OCI-M2 (cell line): ENCODE results near the gene CEP120.
"Not testable (repeated sequence)": the region's sequence is repeated elsewhere in the genome, so short reads cannot be mapped to it uniquely, and the experiment has no call there.

Source experiments
- DNase-seq: peaks from one replicate; lab custom pipeline; 2025; ENCODE audit not compliant: unreplicated experiment; lab: John Stamatoyannopoulos, UW

CEP120 gene

GRCh38 chr5:123391009-123391408 lies 32.2 kb downstream of the CEP120 start:
- no peak for DNase-seq

DNA sequence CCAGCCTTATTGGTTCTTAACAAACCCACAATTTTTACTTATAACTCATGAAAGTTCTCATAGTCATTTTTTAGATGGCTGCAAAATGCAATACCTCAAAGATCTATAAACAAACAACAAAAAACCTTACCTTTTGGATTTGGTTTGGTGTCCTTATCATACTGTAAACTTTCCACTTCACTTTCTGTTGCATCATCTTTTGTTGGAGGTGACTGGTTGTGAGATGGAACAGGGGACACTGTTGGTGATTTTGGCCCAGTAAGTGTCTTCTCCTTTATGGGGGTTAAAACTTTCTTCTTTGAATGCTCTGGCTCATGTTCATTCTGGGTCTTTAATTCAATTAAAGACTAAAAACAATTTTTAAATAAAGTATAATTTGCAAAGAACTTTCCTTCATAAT lies 33.4 kb downstream of the CEP120 start:
- no peak for DNase-seq

GRCh38 chr5:123387313-123387712 lies 35.9 kb downstream of the CEP120 start:
- no peak for DNase-seq

- DNase-seq = no peak
Observed at GRCh38 chr5:123382252-123382651, 41.0 kb downstream of the CEP120 start.

GRCh38 chr5:123371575-123372179 lies 51.5 kb downstream of the CEP120 start:
- no peak for DNase-seq

DNA sequence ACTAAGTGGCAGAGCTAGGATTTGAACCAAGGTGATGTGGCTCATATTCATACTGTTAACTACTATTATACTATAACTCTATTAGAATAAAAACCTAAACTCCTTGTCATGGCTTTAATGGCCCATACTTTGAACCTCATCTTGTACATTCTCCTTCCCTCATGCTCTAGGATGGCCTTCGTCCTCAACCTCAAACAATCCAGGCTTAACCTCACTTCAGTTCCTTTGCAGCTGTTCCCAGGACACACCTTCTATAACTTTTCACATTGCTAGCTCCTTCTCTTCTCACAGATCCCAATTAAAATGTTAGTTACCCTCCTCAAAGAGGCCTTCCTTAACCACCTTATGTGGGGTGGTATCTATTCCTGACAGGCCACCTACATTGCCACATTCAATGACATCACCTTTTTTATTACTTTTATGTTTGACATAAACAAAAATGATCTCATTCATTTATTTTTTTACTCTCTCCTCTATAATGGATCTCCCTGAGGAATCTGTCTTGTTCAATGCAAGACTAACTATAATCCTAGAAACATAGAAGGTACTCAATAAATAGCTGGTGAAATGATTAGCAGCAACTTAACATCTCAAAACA lies 53.7 kb downstream of the CEP120 start:
- no peak for DNase-seq

DNA sequence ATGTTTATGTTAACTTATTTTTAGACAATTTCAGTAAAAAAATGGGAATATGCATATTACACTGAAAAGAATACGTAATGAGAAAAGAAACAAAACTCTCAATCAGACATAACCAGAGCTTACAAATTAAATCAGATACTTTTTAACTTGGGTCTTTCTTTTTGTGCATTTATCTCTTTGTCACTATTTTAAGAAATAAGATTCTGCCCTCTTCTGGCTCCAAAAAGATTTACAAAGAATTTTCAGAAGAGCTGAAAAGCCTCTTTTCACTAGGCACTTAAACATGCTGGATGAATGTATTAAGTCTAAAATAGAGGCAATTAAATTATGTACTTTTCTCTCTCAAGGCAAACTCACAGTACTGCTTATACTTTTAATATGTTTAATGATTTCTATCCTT lies 55.5 kb downstream of the CEP120 start:
- no peak for DNase-seq

- DNase-seq = no peak
Observed at GRCh38 chr5:123365156-123365555, 58.0 kb downstream of the CEP120 start.

GRCh38 chr5:123364441-123365155 lies 58.6 kb downstream of the CEP120 start:
- DNase-seq = no peak

DNA sequence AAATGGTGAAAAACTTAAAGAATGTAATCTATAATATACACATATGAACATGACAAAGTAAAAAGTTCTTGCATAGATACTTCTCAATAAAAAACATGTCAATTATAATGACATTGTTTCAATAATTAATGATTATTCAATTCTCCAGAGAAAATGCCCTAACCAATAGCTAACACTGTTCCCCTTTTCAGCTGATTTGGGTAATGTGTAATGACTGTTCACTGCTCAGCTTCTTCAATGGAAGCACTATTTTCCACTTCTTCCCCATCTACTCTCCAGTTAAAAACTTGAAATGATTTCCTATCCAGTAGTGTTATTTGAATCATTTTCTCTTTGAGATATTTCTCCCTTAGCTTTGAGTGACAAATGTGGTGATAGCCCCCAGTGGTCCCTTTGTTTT lies 62.3 kb downstream of the CEP120 start:
- no peak for DNase-seq

DNA sequence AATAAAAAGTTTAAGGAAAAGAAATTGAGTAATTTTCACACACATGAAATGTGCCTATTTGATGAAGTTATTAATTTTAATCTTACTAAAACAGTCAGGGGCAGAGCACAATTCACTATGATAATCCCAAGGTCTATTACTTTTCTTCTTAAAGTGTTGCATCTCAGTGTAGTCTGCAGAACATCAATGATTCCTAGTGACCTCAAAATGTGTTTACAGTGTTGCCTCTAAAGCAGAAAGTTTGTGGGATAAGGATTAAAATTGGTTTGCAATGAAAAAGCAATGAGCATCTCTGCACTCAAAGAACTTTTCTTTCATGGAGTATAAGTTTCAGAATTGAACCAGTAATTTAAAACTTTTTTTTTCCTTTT lies 63.0 kb downstream of the CEP120 start:
- no peak for DNase-seq

GRCh38 chr5:123359454-123360200 lies 63.6 kb downstream of the CEP120 start:
- DNase-seq = no peak

DNA sequence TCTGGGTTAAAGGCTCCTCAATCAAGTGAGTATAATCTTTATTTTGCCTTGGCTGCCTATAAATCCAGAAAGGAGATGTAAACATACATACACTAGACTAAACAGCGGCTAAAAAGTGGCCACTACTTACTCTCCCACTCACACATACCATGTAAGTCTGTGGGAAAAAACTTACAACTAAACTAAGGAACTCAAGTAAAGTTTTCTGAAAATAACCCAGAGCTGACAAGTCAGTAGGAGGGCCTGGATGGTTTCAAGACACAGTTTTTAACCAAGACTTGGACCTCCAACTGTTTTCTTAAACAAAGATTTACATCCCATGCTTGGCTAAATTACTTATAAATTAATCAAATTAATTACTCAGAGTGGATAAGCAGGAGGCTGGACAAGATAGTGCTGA lies 64.5 kb downstream of the CEP120 start:
- DNase-seq = no peak

DNA sequence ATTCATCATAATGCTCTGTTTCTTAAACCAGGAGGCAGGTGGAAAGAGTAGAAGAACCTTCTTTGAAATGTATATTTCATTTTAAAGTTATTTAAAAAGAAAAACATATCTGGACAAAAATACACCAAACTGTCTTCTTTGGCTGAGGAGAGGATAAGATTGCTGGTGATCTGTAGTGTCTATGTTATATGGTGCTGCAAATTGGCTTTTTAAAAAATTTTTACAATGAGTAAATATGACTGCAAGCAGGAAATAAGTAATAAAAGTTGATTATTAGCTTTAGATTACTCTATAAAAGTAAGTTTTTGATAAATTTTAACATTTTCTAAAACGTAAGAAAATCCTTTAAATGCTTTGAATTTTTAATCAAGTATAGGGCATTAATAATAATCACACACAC lies 64.9 kb downstream of the CEP120 start:
- no peak for DNase-seq

- DNase-seq = no peak
Observed at GRCh38 chr5:123351820-123352219, 71.4 kb downstream of the CEP120 start.

GRCh38 chr5:123351240-123351639 lies 72.0 kb downstream of the CEP120 start:
- no peak for DNase-seq

DNA sequence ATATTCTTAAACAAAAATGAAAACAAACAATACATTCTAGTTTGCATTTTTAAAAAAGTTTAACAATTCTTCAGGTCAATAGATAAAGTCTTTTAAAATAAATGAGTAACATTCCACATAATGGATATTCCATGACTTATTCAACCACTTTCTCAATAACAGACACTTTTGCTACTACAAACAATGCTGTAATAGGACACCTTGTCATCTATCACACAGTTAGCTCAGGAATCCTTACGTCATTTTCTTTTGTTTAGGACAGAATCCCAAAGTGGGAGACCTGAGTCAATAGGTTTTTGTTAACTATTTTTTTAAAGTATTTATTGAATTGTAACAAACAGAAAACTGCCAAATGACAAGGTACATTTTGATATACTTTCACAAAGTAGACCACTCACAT lies 72.5 kb downstream of the CEP120 start:
- DNase-seq = no peak

- no peak for DNase-seq
Observed at GRCh38 chr5:123344816-123345426, 78.3 kb downstream of the CEP120 start.

- DNase-seq = no peak
Observed at GRCh38 chr5:123340928-123341327, 82.3 kb downstream of the CEP120 start.

DNA sequence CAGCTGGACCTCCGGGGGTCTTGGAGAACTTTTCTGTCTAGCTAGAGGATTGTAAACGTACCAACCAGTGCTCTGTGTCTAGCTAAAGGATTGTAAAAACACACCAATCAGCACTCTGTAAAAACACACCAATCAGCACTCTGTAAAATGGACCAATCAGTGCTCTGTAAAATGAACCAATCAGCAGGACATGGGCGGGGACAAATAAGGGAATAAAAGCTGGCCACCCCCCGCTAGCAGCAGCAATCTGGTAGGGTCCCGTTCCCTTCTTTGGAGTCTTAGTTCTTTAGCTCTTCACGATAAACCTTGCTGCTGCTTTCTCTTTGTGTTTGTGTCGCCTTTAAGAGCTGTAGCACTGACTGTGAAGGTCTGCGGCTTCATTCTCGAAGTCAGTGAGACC lies 114.8 kb downstream of the CEP120 start:
- not testable (repeated sequence) for DNase-seq

DNA sequence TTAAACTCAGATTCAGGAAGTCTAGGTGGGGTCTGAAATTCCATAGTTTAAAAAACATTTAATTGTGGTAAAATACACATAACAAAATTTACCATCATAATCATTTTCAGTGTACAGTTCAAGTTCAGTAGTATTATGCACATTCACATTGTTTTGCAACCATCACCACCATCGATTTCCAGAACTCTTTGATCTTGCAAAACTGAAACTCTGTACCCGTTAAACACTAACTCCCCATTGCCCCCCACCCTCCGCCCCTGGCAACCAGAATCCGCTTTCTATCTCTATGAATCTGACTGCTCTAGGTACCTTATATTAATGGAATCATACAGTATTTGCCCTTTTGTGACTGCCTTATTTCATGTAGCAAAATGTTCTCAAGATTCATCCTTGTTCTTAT lies 117.5 kb downstream of the CEP120 start:
- no peak for DNase-seq
